HG03378 (cell line): ENCODE measurements around the gene NCAPD2.
"Not testable (repeated sequence)": the region's sequence is repeated elsewhere in the genome, so short reads cannot be mapped to it uniquely, and the experiment has no call there.

Experiments used
- ATAC-seq: cut with Tn5 transposase; IDR thresholded peaks from one replicate; pipeline ENCODE4 v1.9.1; 2021; ENCODE audit warnings: mild to moderate bottlenecking, moderate library complexity; ENCODE audit not compliant: unreplicated experiment

The NCAPD2 gene

GRCh38 chr12:6548966-6549683, 55.2 kb downstream of the NCAPD2 start:
- ATAC-seq, result no peak

- ATAC-seq, result no peak
Measured at GRCh38 chr12:6549684-6550151, 55.8 kb downstream of the NCAPD2 start.

GRCh38 chr12:6550294-6551062, 56.6 kb downstream of the NCAPD2 start:
- ATAC-seq, result no peak

- ATAC-seq, result no peak
Measured at GRCh38 chr12:6551063-6551461, 57.2 kb downstream of the NCAPD2 start.

- ATAC-seq, result no peak
Measured at GRCh38 chr12:6551496-6552139, 57.7 kb downstream of the NCAPD2 start.

- ATAC-seq, result no peak
Measured at GRCh38 chr12:6552140-6552551, 58.2 kb downstream of the NCAPD2 start.

- no peak for ATAC-seq
Measured at GRCh38 chr12:6553051-6553868, 59.4 kb downstream of the NCAPD2 start.

- no peak for ATAC-seq
Measured at GRCh38 chr12:6554168-6555017, 60.5 kb downstream of the NCAPD2 start.

GRCh38 chr12:6555018-6555691, 61.3 kb downstream of the NCAPD2 start:
- ATAC-seq, result no peak

- not testable (repeated sequence) for ATAC-seq
Measured at GRCh38 chr12:6556496-6556817, 62.6 kb downstream of the NCAPD2 start.

- ATAC-seq, result no peak
Measured at GRCh38 chr12:6556857-6557256, 63.0 kb downstream of the NCAPD2 start.

GRCh38 chr12:6558014-6558760, 64.3 kb downstream of the NCAPD2 start:
- ATAC-seq, result not testable (repeated sequence)

- ATAC-seq, result no peak
Measured at GRCh38 chr12:6559500-6559899, 65.6 kb downstream of the NCAPD2 start.

GRCh38 chr12:6560501-6561205, 66.8 kb downstream of the NCAPD2 start:
- no peak for ATAC-seq

- ATAC-seq, result no peak
Measured at GRCh38 chr12:6562881-6563280, 69.0 kb downstream of the NCAPD2 start.

- no peak for ATAC-seq
Measured at GRCh38 chr12:6563448-6564050, 69.6 kb downstream of the NCAPD2 start.

- ATAC-seq, result no peak
Measured at GRCh38 chr12:6567112-6567670, 73.3 kb downstream of the NCAPD2 start.
